Measurements from ENCODE around the gene JARID2.

Gene JARID2

DNA sequence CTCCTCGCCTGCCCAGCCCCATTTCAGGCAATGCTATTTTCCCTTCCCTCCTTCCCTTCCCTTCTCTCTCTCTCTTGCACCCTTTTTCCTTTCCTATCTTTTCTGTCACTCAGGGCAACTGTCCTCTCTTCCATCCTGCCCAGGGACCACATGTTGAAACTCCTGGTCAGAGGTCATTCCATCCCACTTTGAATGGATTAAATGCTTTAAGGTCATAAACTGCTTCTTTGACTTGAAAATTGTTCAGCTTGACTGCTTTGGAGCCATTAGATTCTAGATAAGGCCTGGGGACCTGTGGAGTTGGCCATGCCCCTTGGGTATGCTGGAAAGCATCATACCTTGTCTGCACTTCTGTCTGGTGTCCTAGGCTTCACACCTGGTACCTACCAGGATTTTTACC, 310.8 kb downstream of the JARID2 start:
- DNase-seq, result no peak

DNA sequence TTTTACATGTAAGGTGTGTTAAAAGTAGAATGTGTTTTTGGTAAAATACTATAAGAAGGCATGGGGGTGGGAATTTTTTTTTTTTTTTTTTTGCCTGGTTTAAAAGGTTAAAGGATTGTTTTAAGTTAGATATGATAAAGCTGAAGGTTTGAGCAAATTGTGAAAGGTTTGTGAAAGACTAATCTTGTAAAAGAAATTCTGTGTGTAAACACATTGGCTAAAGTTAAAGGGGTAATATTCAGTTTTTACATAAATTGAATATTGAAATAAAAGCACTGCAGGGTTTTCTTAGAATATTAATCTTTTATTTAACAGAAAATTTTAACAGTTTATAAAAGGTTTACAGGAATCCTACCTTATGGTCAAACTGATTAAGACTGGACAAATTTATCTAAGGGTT, 311.3 kb downstream of the JARID2 start:
- DNase-seq, result no peak

- DNase-seq, result no peak
Observed at GRCh38 chr6:15560713-15561112, 314.8 kb downstream of the JARID2 start.

- DNase-seq, result no peak
Observed at GRCh38 chr6:15561447-15562199, 315.8 kb downstream of the JARID2 start.

DNA sequence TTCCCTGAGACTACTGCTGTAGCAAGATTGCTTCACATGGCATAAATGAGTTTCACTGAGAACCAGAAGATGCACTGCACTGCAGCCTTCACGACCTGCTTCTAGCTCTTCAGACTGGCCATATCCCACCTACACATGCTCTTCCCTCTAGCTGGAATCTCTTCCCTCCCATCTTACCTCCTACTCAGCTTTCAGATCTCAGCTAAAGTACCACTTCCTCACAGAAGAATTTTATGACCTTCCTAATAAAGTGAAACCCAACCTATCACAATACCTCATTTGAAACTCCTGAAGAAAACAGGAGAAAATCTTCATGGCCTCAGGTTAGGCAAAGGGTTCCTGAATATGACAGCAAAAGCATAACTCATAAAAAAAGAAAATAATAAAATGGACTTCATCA, 317.1 kb downstream of the JARID2 start:
- no peak for DNase-seq

DNA sequence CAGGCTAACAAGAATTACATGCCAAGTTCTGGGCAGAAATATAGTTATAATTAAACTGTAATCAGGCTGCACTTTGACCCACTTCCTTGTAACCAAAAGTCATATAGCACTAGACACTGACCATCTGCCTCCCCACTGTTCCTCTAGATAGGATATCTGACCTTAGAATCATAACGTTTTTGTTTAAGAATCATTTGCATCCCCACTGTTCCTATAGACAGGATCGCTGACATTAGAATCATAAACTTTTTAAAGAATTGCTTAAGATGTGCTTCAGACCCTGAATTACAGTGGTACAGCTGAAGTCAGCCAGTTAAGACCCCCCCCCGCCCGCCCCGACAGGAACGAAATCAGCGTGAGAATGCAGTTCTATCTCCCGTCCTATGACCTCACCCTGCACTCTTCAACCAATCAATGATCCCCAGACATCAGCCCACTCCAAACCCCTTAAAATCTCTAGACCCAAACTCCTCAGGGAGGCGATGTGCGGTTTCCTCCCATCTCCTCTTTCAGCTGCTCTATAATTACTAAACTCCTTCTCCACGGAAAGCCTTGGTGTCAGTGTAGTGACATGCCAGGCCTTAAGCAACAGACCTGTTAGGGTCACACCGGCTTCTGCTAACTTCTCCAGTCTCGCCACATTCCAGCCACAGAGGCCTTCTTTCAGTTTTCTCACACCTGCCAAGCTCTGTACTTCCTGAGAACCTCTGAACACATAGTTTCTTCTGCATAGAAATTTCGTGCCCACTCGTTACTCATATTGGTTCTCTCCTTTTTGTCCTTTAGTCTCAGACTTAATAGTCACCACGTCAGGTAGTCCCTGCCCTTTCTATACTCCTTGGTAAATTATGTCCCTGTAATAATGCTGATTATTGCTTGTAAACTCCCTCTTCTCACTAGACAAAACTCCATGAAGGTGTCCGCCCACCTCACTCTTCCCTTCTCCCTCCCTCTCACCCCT, 323.4 kb downstream of the JARID2 start:
- DNase-seq, result peak; percentile 33

DNA sequence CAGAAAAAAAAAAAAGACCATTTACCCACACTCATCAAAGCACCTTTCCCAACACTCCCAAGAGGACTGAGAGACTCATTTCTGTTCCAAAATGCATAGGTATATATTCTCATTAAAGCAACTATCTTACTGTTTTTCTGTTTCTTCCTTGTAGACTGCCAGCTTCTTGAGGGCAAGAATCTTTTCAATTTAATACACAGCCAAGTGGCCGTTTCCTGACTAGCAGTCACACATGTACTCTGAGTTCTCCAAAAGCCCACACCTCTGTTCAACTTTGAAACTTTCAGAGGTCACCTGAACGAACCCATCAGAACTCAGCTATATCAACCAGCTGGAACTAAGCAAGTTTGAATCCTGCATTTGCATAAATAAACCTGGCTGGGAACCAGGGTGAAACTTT, 324.3 kb downstream of the JARID2 start:
- DNase-seq, result no peak
